HEK293 (cell line): ENCODE measurements around the gene DOK1.

ENCODE experiments used
- CTCF ChIA-PET: fragments of 350-600 bp; formaldehyde crosslinking; extraction: SDS; loops from one replicate; lab custom pipeline; 2021; ENCODE audit warnings: antibody characterized with exemption; lab: Yijun Ruan, JAX
- POLR2A ChIA-PET: fragments of 300-600 bp; formaldehyde crosslinking; extraction: SDS; loops from one replicate; lab custom pipeline; 2020; ENCODE audit warnings: antibody characterized with exemption, inconsistent platforms; lab: Yijun Ruan, JAX
- H3K27ac ChIP-seq: fragments of 200-500 bp; sonication (Bioruptor generic); 2 replicates; pipeline ENCODE4 v1.5.1; 2014; ENCODE audit warnings: low read depth, low read length, control low read depth, inconsistent platforms; ENCODE audit errors: extremely low read depth
- H3K36me3 ChIP-seq, 2 experiments: fragments of 200-500 bp in 1 of 2; sonication (Bioruptor generic) in 1 of 2; 1 replicate in 1 of 2; 2 replicates in 1 of 2; pipeline ENCODE4 v1.5.1; 2014 to 2017; ENCODE audit warnings: inconsistent platforms in 2 of 2, low read length in 2 of 2; ENCODE audit not compliant: control insufficient read depth in 2 of 2, insufficient read depth in 1 of 2
- H3K4me1 ChIP-seq: fragments of 200-500 bp; sonication (Bioruptor generic); 2 replicates; pipeline ENCODE4 v1.5.1; 2014; ENCODE audit warnings: mild to moderate bottlenecking, low read length, inconsistent platforms; ENCODE audit not compliant: control insufficient read depth, insufficient read depth
- H3K4me3 ChIP-seq: 2 replicates; pipeline ENCODE4 v1.5.1; 2011; ENCODE audit warnings: low read depth, mild to moderate bottlenecking, control low read depth, low read length, moderate library complexity
- H3K9me3 ChIP-seq: fragments of 200-500 bp; sonication (Bioruptor generic); 2 replicates; pipeline ENCODE4 v1.5.1; 2014; ENCODE audit warnings: low read depth, low read length, inconsistent platforms; ENCODE audit not compliant: control insufficient read depth, insufficient read depth
- EGR2 ChIP-seq: fragments of 450-650 bp; formaldehyde crosslinking; IDR thresholded peaks from 2 replicates; pipeline ENCODE4 v1.5.1; 2016; ENCODE audit warnings: low read depth, missing biosample characterization, missing genetic modification characterization
- MZF1 ChIP-seq: fragments of 450-650 bp; formaldehyde crosslinking; IDR thresholded peaks from 2 replicates; pipeline ENCODE4 v1.5.1; 2017; ENCODE audit warnings: missing biosample characterization, missing genetic modification characterization, borderline replicate concordance
- ZBTB20 ChIP-seq: fragments of 450-650 bp; formaldehyde crosslinking; IDR thresholded peaks from 2 replicates; pipeline ENCODE4 v1.5.1; 2016; ENCODE audit warnings: missing biosample characterization, missing genetic modification characterization
- ZNF16 ChIP-seq: fragments of 450-650 bp; formaldehyde crosslinking; IDR thresholded peaks from 2 replicates; pipeline ENCODE4 v1.5.1; 2016; ENCODE audit warnings: low read depth, missing biosample characterization, missing genetic modification characterization
- ZNF211 ChIP-seq: fragments of 450-650 bp; formaldehyde crosslinking; IDR thresholded peaks from 2 replicates; pipeline ENCODE4 v1.5.1; 2016; ENCODE audit warnings: low read depth, missing biosample characterization, missing genetic modification characterization
- ZNF214 ChIP-seq: fragments of 450-650 bp; formaldehyde crosslinking; IDR thresholded peaks from 2 replicates; pipeline ENCODE4 v1.5.1; 2017; ENCODE audit warnings: missing biosample characterization, mild to moderate bottlenecking, missing genetic modification characterization, borderline replicate concordance
- ZNF324 ChIP-seq: fragments of 450-650 bp; formaldehyde crosslinking; IDR thresholded peaks from 2 replicates; pipeline ENCODE4 v1.5.1; 2016; ENCODE audit warnings: missing biosample characterization, missing genetic modification characterization
- ZNF335 ChIP-seq: fragments of 450-650 bp; formaldehyde crosslinking; conservative IDR thresholded peaks from 2 replicates; pipeline ENCODE4 v1.5.1; 2016; ENCODE audit warnings: missing biosample characterization, missing genetic modification characterization
- ZNF341 ChIP-seq: fragments of 450-650 bp; formaldehyde crosslinking; IDR thresholded peaks from 2 replicates; pipeline ENCODE4; 2016; ENCODE audit warnings: low read depth, missing biosample characterization, missing genetic modification characterization
- ZNF391 ChIP-seq: fragments of 450-650 bp; formaldehyde crosslinking; IDR thresholded peaks from 2 replicates; pipeline ENCODE4 v1.5.1; 2016; ENCODE audit warnings: low read depth, missing biosample characterization, missing genetic modification characterization, borderline replicate concordance
- ZNF488 ChIP-seq: fragments of 450-650 bp; formaldehyde crosslinking; IDR thresholded peaks from 2 replicates; pipeline ENCODE4 v1.5.1; 2016; ENCODE audit warnings: missing biosample characterization, missing genetic modification characterization
- ZNF518A ChIP-seq: fragments of 450-650 bp; formaldehyde crosslinking; conservative IDR thresholded peaks from 2 replicates; pipeline ENCODE4 v1.5.1; 2016; ENCODE audit warnings: low read depth, missing biosample characterization, missing genetic modification characterization
- ZNF558 ChIP-seq: fragments of 450-650 bp; formaldehyde crosslinking; IDR thresholded peaks from 2 replicates; pipeline ENCODE4 v1.5.1; 2016; ENCODE audit warnings: missing biosample characterization, missing genetic modification characterization
- ZNF600 ChIP-seq: fragments of 450-650 bp; formaldehyde crosslinking; IDR thresholded peaks from 2 replicates; pipeline ENCODE4 v1.5.1; 2016; ENCODE audit warnings: missing biosample characterization, missing genetic modification characterization
- ZNF747 ChIP-seq: fragments of 450-650 bp; formaldehyde crosslinking; IDR thresholded peaks from 2 replicates; pipeline ENCODE4 v1.5.1; 2016; ENCODE audit warnings: missing biosample characterization, missing genetic modification characterization
- ZNF830 ChIP-seq: fragments of 450-650 bp; IDR thresholded peaks from 2 replicates; pipeline ENCODE4 v1.5.0; 2018; ENCODE audit warnings: missing biosample characterization, missing genetic modification characterization, low read depth, mild to moderate bottlenecking, moderate library complexity

The DOK1 gene

GRCh38 chr2:74575320-74575719 is 20.8 kb downstream of the DOK1 start (continued):
- TF ChIP-seq ZNF518A (tag by site-specific recombination): no peak

GRCh38 chr2:74576211-74576862 is 21.8 kb downstream of the DOK1 start:
- TF ChIP-seq ZNF341 (no peak), ZNF214 (tag by site-specific recombination) (no peak), ZNF211 (tag by site-specific recombination) (no peak), MZF1 (tag by site-specific recombination) (no peak), ZNF488 (tag by site-specific recombination) (no peak), ZNF830 (tag by site-specific recombination) (no peak), ZNF324 (tag by site-specific recombination) (no peak), ZNF391 (tag by site-specific recombination) (no peak), EGR2 (tag by site-specific recombination) (no peak), ZBTB20 (no peak), ZNF558 (tag by site-specific recombination) (no peak), ZNF335 (tag by site-specific recombination) (no peak), ZNF16 (tag by site-specific recombination) (no peak)
- H3K4me1 ChIP-seq: no peaks in the 10 kb centered on the region
- no peak overlapping the region for H3K27ac ChIP-seq
- H3K9me3 ChIP-seq: no peaks in the 10 kb centered on the region
- ChIA-PET CTCF (interaction anchor here (0.6 to 4.8 kb wide), 3 partner anchors 11 to 655 kb away, joined by 3 to 51 read pairs (median 4); partner anchors contain the start of genes CCDC142 and TTC31), POLR2A (no interaction called here)
- H3K36me3 ChIP-seq: no peaks in the 10 kb centered on the region
- H3K4me3 ChIP-seq: no peak overlapping the region

GRCh38 chr2:74576863-74577229 is 22.3 kb downstream of the DOK1 start:
- H3K36me3 ChIP-seq: no peaks in the 10 kb centered on the region
- H3K27ac ChIP-seq: no peak overlapping the region
- H3K9me3 ChIP-seq: no peaks in the 10 kb centered on the region
- CTCF ChIA-PET: interaction anchor here (1.0 to 4.8 kb wide), 2 partner anchors 10 to 96 kb away, joined by 4 to 51 read pairs; no protein-coding TSS in a partner anchor
- H3K4me3 ChIP-seq: no peak overlapping the region
- TF ChIP-seq ZNF600 (tag by site-specific recombination): no peak
- no peak for TF ChIP-seq ZNF747
- TF ChIP-seq, all 188 proteins: peak for 0
- POLR2A ChIA-PET: interaction anchor here (1.8 kb wide), 1 partner anchor 10 kb away, joined by 4 read pairs; no protein-coding TSS in a partner anchor
- no peaks in the 10 kb centered on the region for H3K4me1 ChIP-seq
